ENCODE measurements around the gene SAMD9L.
A peak's percentile ranks its signal among the peaks of the same experiment; 100 is the strongest.

The SAMD9L gene

DNA sequence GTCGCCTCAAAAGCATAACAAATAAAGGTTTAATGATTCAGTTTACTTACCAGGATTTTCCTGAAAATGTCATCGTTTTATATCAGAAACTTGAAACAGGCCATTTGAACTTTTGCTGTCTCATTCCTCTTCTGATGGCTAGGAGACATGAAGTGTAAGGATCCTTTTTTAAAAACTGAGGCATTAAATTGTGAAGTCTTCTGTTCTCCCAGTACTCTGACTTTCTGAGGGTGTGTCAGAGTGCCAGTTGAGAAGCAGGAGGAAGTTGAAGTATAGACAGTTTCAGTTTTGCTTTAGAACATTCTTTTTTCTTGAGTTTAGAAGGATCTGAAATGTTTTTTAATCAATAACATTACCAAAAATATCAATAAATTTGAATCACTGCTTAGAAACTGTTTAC, at the start of gene SAMD9L:
SAMD9L (minus strand) TSS at position 242 of the 400 bp plus-strand sequence. CDS start 12,414 bp downstream, outside the sequence.
- no peak for DNase-seq
- ATAC-seq, result peak; percentile 47

DNA sequence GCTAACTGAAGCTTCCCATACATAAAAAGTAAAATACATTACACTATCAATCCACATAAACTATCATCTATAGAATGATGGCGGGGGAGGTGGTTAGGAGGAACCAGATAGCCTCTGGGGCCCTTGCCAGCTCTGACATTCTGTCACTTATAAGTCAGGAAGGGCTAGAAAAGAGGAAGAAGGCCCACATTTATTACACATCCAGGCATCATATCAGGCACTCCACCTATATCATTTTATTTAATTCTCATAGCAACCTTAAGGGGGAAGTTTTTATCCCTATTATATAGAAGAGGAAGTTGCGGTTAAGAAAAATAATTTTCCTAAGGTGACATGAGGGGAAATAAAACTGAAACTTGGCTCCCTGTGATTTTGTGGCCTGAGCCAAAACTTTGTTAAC, 48.2 kb upstream of the SAMD9L start:
- ATAC-seq, result no peak
- no peak for DNase-seq

DNA sequence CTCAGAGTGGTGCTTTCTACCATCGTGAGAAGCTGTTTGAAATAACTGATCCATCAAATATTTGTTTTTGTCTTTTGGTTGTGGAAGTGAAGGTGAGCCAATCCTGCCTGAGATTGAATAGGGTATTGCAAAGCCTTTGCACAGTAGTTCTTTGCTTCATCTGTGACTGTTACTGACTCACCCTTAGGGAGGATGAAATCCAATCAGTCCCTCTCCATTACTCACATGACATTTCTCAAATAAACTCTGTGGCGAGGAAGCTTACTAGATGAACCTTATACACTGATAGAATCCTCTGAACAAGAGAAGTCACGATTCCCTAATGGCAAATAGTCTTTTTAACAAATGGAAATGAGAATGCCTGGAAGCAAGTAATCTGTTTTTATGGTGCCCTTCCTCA, 46.2 kb upstream of the SAMD9L start:
- ATAC-seq (no peak), DNase-seq (no peak)

DNA sequence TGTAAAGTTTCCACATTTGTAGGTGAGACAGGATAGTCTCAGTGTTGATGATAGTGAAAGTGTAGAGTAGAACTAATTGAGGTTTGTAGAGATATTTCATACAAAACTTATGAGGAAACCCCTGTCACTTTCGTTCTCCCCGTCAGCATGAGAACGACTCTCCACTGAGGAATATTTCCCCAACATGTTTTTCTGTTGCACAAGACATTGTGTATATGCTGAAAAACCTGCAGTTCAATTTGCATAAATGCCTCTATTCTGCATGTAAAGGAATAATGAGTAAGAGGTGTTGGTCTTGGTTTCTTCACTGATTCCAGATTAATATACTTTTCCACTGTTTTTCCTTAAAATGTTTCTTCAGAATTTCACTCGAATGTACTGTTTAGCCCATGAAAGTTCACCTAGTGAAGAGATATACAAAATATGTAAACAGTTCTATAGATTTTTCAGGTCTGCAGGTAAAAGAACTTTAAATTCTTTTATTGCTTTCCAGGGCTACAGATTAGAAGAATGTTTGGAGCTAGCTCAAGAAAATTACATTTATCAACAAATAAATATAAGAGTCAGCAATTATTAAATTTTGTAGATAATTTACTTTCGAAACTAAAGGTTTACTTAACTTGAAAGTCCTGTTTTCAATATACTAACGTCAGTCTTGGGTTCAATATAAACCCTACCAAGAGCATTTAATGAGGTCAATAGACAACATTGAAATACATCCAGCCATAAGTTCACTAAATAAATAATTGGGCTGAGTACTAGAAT, 40.9 kb upstream of the SAMD9L start:
- DNase-seq (no peak), ATAC-seq (no peak)

DNA sequence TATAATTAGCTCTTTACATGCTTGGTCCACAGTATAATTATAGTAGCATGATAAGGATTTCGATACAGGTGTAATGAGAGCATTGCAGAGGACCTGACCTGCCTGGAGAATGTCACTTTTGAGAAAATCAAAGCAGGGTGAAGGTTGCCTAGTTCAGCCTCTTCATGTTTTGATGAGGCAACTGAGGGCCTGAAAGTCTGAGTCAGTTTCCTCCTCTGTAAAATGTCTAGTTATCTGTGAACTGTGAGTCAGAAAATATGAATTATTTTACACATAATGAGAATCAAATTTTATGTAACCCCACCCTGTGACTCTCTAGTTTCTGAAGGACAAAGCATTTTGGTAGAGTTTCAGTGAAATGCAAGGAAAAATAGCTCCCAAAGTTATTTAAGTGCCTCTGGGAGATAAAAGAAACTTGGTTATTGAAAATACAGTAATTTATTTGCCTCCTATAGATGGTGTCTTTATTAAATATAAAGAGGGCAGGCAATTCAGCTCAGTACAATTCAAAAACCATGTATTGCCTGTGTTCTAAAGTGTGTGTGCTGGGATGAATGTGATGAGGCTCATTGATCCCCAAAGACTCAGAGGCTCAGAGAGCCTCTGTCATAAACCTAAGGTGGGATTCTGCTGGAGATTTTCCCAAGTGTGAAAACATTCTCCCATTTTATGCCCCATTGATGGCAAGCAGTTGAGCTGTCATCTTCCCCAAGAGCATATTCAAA, 37.3 kb upstream of the SAMD9L start:
- ATAC-seq (peak; percentile 72), DNase-seq (no peak)

DNA sequence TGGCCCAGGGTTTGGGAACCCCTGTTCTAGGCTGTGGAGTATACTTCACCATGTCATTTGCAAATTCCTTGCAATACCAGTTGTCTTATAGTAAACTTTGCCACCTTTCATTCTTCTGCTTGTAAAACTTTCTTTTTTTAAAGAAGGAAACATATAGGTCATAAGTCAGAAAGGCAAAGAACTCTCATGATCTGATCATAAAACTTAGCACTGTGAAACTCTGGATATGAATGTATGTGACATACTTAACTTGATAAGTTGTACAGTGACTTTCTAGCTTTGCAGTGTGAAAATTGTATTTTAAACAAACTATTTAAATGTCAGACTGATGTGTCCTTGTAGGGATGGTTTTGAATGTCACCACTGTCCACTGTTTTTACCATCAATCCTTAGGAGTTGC, 31.0 kb upstream of the SAMD9L start:
- no peak for ATAC-seq

DNA sequence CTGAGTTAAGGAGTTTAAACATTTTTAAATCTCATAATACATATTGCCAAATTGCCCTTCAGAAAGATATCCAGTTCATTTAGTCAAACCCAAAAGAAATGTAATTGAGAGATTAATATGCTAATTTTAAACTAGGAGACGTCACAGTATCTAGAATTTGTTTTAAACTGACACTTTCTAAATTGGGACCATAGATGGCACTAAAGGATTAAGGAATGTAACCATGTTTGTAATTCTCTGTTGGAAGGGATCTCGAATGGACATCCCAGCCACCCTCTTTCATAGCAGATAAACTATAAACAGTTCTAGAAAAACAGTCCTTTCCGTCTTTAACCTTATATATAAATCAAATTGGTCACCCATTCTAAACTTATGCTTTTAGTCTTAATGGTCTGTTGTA, 30.0 kb upstream of the SAMD9L start:
- no peak for ATAC-seq
- no peak for DNase-seq

More for the DNA sequence above, 31.0 kb upstream of the SAMD9L start:
- DNase-seq, result no peak

DNA sequence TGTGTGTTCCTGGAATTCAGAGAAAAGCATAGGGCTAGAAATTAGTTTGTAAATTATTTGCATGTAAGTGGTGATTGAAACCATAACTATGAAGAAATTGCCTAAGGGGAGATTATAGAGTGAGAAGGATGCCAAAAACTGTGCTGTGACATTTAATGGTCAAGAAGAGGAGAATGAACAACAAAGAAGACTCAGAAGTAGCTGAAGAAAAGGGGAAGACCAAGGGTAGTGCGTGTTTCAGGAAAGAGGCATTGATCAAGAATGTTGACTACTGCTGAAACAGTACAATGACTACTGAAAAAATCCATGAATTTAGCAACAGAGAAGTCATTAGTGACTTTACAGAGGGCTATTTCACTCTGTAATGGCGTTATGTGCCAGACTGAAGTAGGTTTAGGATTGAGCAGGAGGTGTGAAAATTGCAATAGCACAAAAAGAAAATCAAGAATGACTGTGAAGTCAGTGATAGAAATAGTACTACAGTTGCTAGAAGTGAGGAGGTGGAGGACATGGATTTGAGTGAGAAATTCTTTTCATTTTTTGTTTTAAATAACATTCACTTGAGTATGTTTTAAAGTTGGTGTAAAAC, 28.9 kb upstream of the SAMD9L start:
- no peak for DNase-seq
- ATAC-seq, result no peak

DNA sequence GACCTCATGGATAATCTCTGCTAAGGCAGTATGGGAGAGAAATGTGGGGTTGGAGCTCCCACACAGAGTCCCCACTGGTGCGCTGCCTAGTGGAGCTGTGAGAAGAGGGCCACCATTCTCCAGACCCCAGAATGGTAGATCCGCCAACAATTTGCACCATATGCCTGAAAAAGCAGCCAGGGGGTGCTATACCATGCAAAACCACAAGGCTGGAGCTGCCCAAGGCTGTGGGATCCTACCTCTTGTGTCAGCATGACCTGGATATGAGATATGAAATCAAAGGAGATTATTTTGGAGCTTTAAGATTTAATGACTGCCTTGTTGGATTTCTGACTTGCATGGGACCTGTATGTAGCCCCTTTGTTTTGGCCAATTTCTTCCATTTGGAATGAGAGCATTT, 27.0 kb upstream of the SAMD9L start:
- DNase-seq (no peak), ATAC-seq (no peak)

DNA sequence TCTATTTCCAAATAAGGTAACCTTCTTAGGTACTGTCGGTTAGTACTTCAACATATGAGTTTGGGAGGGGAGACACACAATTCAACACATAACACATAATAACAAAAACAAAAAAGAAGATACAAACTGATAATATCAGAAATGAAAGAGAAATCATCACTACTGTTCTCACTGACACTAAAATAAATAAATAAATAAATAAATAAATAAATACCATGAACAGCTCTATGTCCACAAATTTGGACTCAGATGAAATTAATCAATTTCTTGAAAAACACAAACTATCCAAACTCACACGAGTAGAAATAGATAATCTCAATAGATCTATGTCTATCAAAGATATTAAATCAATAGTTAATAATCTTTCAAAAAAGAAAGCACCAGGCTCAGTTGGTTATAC, 24.5 kb upstream of the SAMD9L start:
- no peak for ATAC-seq
- DNase-seq, result no peak

DNA sequence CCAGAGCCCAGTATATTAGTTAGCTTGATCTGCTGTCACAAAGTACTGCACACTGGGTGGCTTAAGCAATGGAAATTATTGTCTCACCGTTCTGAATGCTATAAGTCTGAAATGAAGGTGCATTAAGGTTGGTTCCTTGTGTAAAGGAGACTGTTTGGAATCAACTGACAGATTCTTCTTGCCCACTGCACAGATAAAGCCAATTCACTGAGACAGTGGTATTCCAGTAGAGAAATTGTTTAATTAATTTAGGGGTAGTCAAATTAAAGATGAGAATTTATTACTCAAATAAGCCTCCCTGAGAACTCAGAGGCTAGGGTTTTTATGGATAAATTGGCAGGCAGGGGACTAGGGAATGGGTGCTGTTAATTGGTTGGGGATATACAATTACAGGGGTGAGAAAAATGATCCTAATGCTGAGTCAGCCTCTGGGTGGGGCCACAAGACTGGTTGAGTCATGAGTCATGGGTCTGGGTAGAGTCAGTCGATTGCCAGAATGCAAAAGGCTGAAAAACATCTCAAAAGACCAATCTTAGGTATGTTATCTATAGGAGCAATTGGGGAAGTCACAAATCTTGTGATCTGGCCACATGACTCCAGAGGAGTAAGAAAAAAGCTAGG, 23.5 kb upstream of the SAMD9L start:
- DNase-seq (no peak), ATAC-seq (no peak)

DNA sequence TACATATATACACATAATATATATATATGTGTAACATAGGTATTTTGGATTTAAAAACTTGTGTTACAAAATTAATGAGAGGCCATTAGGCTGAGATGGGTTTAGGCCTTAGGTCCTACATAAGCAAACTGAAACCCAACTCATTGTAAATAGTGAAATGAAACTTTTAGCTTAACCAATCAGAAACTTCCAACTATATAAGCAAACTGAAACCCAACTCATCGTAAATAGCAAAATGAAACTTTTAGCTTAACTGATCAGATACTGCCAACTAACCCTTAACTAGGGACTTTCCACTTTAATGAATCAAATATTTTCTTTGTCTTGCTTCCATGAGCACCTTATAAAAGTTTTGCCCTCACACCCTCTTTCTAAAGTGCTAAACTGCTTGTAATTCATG, 17.3 kb upstream of the SAMD9L start:
- ATAC-seq, result peak; percentile 59

DNA sequence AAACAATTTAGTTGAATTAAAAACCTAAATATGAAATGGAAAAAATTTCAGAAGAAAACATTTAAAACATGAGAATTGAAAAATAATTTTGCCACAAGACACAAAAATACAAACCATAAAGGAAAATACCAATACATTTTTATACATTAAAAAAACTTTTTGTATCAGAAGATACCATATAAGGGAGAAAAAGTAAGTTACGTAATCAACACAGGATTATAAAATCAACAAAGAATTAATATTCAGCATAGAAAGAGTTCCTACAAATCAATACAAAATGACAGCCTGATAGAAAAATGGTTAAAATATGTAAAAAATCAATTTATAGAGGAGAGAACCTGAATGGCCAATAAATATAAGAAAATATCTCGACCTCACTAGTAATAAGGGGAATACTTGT, 16.6 kb upstream of the SAMD9L start:
- no peak for ATAC-seq
- no peak for DNase-seq

More for the DNA sequence above, 17.3 kb upstream of the SAMD9L start:
- no peak for DNase-seq

DNA sequence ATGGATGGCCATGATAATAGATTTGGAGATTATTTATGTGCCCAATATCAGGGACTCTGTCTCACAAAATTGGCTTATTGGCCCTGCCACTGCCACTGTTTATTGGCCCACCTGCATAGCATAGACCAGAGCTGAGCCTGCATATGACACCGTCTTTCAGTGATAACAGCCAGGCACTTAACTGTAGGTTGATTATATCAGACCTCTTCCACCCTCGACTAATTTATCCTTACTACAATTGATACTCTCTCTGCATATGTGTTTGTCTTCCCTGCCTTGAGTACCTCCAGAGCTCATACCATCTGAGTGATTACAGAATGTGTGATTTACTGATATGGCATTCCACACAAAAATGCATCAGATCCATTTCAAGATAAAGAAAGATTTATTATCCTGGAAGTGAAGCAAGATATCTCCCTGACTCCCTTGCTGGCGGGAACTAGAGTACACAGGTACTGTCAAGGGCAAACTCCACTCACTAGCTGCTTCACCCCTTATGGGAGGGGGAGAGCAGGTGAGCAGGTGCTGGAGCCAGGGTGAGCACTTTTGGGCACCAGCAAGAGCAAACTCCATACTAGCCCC, 13.1 kb upstream of the SAMD9L start:
- DNase-seq (no peak), ATAC-seq (no peak)

DNA sequence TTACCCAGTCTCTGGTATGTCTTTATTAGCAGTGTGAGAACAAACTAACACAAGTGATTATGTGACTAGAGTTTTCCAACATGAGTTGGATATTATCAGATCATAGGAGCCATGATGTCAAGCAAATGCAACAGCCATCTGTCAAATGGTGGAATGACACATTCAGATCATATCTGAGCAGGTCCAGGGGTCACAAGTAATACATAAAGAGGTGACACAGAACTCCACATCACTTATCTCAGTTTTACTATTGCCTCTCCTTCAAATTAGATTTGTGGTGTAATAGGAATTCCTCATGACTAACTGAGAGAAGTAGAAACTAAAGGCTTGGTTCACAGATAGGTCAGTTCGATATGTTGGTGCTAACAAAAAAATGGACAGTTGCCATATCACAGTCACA, 12.2 kb upstream of the SAMD9L start:
- ATAC-seq, result peak; percentile 57
- no peak for DNase-seq

DNA sequence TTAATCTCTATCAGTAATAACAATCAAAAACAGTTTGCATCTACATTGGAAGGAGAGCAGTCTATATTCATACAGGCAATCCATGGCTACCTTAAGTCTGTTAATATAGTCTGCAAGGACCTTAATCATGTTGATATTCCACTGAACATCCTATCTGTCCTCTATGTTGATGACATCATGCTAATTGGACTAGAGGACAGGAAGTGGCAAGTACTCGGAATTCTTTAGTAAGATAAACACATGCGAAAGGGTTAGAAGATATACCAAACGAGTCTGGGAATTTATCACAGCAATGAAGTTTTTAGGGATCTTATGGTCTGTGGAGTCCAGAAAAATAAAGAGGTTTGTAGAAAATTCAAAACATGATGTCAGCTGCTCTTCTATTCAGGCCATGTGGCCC, 11.3 kb upstream of the SAMD9L start:
- DNase-seq (no peak), ATAC-seq (no peak)

DNA sequence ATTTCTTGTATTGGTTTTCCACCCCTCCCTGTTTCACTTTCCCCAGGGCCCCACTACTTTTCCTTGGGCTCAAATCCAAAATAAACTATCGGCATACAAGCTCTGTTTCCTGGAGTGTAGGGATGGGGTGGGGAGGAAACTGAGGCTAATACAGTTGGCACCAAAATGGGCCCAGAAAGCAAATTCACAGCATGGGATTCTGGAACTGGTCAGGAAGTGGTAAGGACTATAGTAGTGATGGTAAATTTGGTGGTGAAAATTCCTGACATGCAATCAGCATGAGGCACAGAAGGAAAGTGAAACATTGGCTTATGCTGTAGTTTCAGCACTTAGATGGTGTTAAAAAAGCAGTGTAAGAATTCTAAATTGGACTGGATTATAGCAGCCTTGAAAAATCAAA, 8.7 kb upstream of the SAMD9L start:
- no peak for ATAC-seq
- no peak for DNase-seq

DNA sequence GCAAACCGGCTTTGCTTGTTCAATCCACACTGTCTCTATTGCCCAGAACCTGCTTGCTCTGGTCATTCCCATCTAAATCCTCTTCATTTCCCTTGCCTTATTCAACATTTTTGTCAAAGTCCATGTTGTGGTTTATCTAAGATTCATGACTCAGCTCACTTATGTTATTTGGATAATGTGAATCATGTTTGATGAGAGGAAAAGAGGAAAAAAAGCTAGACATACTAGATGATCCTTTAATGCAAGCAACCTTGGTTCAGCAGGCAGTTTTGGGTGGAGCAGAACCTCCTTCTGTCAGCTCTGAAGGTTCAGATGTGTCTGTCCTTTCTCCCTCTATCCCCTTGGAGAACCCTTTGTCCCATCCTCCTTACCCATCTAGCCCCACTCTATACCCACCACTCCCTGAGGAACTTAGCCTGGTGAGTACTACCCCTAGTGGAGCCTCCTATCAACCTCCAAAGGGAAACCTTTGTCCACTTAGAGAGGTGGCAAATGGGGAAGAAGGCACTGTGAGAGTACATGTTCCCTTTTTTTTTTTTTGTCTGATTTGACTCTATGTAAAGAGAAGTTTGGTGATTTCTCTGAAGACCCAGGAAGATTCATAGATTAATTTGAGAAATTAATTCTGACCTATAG, 2.1 kb upstream of the SAMD9L start:
- DNase-seq (no peak), ATAC-seq (no peak)

DNA sequence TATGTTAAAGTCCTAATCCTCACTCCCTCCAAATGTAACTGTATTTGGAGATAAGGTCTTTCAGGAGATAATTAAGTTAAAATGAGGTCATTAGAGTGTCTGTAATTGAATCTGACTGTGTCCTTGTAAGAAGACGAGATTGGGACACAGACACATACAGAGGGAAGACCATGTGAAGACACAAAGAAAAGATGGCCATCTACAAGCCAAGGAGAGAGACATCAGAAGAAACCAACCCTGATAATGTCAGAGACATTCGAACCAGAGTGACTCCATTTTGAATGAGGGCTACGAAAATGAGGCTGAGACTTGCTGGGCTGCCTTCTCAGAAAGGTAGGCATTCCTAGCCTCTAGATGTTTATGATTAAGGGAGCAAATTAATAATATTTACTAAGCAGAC, 542 bp upstream of the SAMD9L start:
- DNase-seq, result no peak
- ATAC-seq, result no peak

DNA sequence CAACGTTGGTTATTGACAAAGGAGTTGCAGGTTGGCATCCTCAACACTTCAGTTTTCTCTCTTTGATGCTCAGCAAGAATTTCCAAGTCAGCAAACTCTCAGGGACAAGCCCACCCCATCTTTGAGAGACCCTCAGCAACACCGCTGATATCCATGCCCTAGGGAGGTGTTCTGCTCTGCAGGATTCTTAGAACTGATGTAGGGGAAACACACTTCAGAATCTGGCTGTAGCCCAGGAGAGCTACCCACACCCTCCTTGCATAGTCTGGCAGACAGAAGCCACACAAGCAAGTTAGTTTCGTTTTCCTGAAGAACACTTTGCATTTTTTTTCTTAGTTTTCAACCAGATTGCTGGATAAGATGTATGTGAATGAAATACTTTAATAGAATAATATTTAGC, 822 bp downstream of the SAMD9L start:
- DNase-seq, result peak; percentile 39

DNA sequence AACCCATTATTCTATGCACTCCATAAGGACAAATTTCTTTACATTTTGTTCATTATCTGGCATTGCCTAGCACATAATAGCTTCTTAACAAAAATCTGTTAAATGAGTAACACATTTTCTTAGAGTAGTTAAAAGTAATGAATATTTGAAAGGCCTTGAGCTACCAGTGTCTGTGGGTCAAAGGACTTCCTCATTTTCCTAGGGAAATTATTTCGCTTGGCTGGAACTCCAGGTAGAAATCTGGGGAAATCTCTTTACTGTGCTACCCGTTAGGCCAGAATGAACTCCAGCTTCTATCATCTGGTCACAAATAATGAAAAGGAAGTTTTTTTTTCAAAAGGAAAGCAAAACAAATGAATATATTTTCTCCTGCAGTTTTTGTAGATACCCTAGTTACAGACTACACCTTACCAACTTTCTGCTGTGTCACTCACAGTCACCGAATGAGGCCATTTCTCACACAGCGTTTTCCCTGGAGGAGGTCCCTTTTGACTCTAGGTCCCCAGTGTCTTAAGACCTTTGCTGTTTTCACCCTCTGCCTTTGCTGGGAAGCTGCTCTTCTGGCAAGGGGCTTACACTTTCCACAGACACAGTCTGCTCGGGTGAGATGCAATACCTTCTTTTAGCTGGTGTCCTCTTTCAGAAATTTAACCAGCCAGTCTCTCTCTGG, 1.6 kb downstream of the SAMD9L start:
- DNase-seq (no peak), ATAC-seq (no peak)

More for the DNA sequence above, 822 bp downstream of the SAMD9L start:
- ATAC-seq, result peak; percentile 89
